Ishikawa (cell line): ENCODE results near the gene TUBB4B.

ENCODE experiments used
- CEBPB ChIP-seq: IDR thresholded peaks from 2 replicates; pipeline ENCODE4 v1.6.1; 2012
- CREB1 ChIP-seq: IDR thresholded peaks from 2 replicates; pipeline ENCODE4 v1.6.1; 2012; ENCODE audit warnings: low read depth
- EGR1 ChIP-seq: IDR thresholded peaks from 2 replicates; pipeline ENCODE4 v1.6.1; 2012
- EP300 ChIP-seq: IDR thresholded peaks from 2 replicates; pipeline ENCODE4 v1.6.1; 2012; ENCODE audit warnings: borderline replicate concordance
- FOXM1 ChIP-seq: IDR thresholded peaks from 2 replicates; pipeline ENCODE4 v1.6.1; 2012; ENCODE audit warnings: low read depth, borderline replicate concordance
- NFIC ChIP-seq: IDR thresholded peaks from 2 replicates; pipeline ENCODE4 v1.6.1; 2012
- RAD21 ChIP-seq: IDR thresholded peaks from 2 replicates; pipeline ENCODE4 v1.6.1; 2012; ENCODE audit warnings: low read depth
- REST ChIP-seq: IDR thresholded peaks from 2 replicates; pipeline ENCODE4 v1.6.1; 2012; ENCODE audit warnings: low read depth, mild to moderate bottlenecking
- TAF1 ChIP-seq: IDR thresholded peaks from 2 replicates; pipeline ENCODE4 v1.6.1; 2012; ENCODE audit warnings: low read depth, mild to moderate bottlenecking
- TCF12 ChIP-seq: IDR thresholded peaks from 2 replicates; pipeline ENCODE4 v1.6.1; 2012; ENCODE audit warnings: low read depth
- TEAD4 ChIP-seq: IDR thresholded peaks from 2 replicates; pipeline ENCODE4 v1.6.1; 2012
- USF1 ChIP-seq: IDR thresholded peaks from 2 replicates; pipeline ENCODE4 v1.6.1; 2012
- YY1 ChIP-seq: IDR thresholded peaks from 2 replicates; pipeline ENCODE4 v1.6.1; 2012; ENCODE audit warnings: low read depth
- ZBTB7A ChIP-seq: IDR thresholded peaks from 2 replicates; pipeline ENCODE4 v1.6.1; 2012; ENCODE audit warnings: low read depth
- TF ChIP-seq, protein P1 (sequence below): IDR thresholded peaks from 2 replicates; pipeline ENCODE4 v1.6.1; 2012

TUBB4B gene

DNA sequence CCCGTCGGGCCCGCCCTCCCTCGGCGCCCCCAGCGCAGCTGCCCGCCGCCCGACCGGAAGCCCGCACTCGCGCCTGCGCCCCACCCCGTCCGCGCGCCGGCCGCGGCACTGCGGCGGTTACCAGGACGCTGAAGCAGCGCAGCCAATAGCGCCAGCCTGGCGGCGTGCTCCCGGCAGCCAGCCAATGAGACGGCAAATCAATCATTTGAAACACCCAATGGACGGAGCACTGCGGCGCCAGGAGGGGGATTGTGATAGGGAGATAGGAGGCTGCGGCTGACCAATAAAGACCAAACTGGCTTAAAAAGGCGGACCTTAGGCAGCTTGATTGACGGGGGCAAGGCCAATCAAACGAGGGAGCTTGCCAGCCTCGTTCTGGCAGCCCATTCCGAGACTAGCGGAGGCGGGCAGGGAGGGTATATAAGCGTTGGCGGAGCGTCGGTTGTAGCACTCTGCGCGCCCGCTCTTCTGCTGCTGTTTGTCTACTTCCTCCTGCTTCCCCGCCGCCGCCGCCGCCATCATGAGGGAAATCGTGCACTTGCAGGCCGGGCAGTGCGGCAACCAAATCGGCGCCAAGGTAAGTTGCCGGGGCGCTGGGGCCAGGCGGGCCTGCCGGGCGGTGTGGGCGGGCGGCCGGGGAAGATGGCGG, at the start of gene TUBB4B:
Gene TUBB4B, plus strand, starts transcription at position 447 of the 649 bp plus-strand sequence. Its CDS starts 74 bp downstream, at position 521.
- TF ChIP-seq TEAD4 (peak; percentile 73), REST (no peak), RAD21 (no peak), ZBTB7A (no peak), CREB1 (no peak; the same call in 1 of the 2 replicates), EGR1 (peak; percentile 80), TCF12 (peak; percentile 43; the same call in 1 of the 2 replicates), USF1 (peak; percentile 45), FOXM1 (peak; percentile 93), YY1 (peak; percentile 95), NFIC (0 out of 2 replicates have a peak, but pooled peaks have one; percentile 23), CEBPB (no peak), EP300 (peak; percentile 60; the same call in 1 of the 2 replicates), TAF1 (peak; percentile 98)
- TF ChIP-seq, protein P1, sequence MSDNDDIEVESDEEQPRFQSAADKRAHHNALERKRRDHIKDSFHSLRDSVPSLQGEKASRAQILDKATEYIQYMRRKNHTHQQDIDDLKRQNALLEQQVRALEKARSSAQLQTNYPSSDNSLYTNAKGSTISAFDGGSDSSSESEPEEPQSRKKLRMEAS: peak; percentile 40; the same call in 1 of the 2 replicates

DNA sequence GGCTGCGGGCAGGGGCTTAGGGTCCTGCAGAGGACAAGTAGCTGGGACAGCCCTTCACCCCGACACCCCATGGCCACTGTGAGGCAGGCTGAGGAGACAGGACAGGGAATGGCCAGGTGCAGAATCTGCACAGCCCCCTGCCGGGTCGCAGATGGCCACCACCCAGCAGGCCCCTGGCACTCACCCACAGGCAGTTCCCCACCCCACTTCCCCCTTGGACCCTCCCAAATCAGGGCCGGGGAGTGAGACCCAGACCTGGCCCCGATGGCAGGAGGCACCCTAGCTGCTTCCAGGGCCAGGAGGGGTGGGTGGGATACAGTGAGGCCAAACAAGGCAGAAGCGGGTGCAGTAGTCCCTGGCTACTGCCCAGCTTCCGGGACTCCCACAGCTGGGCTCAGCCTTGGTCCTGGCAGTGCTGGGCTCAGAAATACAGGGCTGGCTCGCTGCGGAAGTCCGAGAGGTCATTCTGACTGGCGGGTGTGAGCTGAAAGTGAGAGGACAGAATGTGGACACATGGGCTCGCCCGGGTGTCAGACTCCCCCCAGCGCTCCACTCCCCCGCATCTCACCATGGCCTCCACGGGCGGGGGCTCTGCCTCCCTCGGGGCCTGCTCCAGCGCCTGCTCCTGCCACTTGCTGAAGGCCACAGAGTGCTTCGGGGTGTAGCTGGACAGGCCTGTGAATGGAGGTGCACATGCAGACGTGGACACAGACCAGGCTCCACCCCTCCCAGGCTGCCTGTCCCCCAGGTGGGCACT, 49.2 kb upstream of the TUBB4B start:
- TF ChIP-seq TAF1 (no peak), ZBTB7A (no peak), EP300 (no peak), CREB1 (no peak), USF1 (no peak), NFIC (no peak), FOXM1 (no peak), TEAD4 (no peak), EGR1 (no peak), CEBPB (no peak), RAD21 (no peak), TCF12 (no peak), YY1 (no peak)
- TF ChIP-seq, protein P1: no peak

- TF ChIP-seq TEAD4 (no peak), NFIC (no peak), EGR1 (no peak), CEBPB (no peak), YY1 (no peak), TCF12 (no peak), EP300 (no peak)
These were observed 48.7 kb upstream of the TUBB4B start for GRCh38 chr9:137192448-137192780.

GRCh38 chr9:137192859-137193258, 48.2 kb upstream of the TUBB4B start:
- TF ChIP-seq EGR1 (no peak), ZBTB7A (no peak), RAD21 (no peak), FOXM1 (no peak), CEBPB (no peak), REST (no peak), TCF12 (no peak), CREB1 (no peak), NFIC (no peak), TEAD4 (no peak), YY1 (no peak), EP300 (no peak), TAF1 (no peak), USF1 (no peak)
- TF ChIP-seq, protein P1: no peak

- TF ChIP-seq CREB1 (no peak), USF1 (no peak), EP300 (no peak), EGR1 (no peak), RAD21 (no peak), REST (no peak), YY1 (no peak), TAF1 (no peak), NFIC (no peak), TCF12 (no peak), ZBTB7A (no peak), CEBPB (no peak), FOXM1 (no peak), TEAD4 (no peak)
- TF ChIP-seq, protein P1: no peak
These were observed 47.3 kb upstream of the TUBB4B start for GRCh38 chr9:137193771-137194170.
